UCSD-AML1 (cell line): ENCODE measurements around the gene TBX21.

Source experiments
- DNase-seq: peaks from one replicate; lab custom pipeline; 2025; ENCODE audit not compliant: unreplicated experiment; lab: John Stamatoyannopoulos, UW

The TBX21 gene, protein sequence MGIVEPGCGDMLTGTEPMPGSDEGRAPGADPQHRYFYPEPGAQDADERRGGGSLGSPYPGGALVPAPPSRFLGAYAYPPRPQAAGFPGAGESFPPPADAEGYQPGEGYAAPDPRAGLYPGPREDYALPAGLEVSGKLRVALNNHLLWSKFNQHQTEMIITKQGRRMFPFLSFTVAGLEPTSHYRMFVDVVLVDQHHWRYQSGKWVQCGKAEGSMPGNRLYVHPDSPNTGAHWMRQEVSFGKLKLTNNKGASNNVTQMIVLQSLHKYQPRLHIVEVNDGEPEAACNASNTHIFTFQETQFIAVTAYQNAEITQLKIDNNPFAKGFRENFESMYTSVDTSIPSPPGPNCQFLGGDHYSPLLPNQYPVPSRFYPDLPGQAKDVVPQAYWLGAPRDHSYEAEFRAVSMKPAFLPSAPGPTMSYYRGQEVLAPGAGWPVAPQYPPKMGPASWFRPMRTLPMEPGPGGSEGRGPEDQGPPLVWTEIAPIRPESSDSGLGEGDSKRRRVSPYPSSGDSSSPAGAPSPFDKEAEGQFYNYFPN

DNA sequence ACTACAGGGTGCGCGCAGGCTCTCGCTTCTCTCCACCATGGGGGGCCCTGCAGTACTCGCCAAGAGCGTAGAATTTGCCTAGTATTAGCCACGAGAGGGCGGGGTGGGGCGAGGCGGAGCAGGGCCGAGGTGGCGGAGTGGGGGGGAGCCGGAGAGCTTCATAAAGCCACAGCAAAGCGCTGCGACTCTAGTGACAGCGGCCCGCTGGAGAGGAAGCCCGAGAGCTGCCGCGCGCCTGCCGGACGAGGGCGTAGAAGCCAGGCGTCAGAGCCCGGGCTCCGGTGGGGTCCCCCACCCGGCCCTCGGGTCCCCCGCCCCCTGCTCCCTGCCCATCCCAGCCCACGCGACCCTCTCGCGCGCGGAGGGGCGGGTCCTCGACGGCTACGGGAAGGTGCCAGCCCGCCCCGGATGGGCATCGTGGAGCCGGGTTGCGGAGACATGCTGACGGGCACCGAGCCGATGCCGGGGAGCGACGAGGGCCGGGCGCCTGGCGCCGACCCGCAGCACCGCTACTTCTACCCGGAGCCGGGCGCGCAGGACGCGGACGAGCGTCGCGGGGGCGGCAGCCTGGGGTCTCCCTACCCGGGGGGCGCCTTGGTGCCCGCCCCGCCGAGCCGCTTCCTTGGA, at the start of gene TBX21:
TSS of gene TBX21 (plus strand) at position 190 of the 627 bp plus-strand sequence. CDS start at position 409, 219 bp downstream.
- DNase-seq = peak; percentile 81

GRCh38 chr17:47684025-47684424, 49.0 kb upstream of the TBX21 start:
- no peak for DNase-seq

DNA sequence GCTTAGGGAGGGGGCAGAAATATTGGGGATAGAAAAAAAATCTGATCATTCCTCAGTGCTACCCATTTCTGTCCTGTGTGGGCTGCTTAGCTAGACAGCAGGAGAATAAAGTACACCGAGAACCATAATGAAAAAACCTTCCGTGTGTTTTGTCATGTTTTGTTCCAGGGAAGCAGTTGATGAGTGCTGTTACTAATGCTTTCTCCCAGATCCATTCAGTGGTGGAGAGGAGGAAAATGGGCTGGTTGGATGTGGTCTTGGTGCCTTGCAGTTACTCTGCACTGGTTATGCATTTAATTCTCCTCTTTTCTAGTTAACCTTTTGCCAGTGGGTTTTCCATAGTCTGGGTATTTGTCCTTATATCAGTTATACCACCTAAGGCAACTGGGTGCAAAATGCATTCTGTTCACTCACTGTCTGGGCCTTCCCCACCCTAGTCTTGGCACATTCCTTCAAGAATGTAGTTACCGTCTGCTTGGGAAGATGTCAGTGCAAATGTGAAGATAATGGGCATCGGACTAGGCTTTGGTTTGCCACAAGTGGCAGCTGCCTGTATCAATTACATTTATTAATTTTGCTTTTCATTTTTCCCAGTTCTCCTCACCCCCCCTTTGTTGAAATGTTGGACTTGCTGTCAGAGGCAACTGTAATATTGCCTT, 48.4 kb upstream of the TBX21 start:
- no peak for DNase-seq

DNA sequence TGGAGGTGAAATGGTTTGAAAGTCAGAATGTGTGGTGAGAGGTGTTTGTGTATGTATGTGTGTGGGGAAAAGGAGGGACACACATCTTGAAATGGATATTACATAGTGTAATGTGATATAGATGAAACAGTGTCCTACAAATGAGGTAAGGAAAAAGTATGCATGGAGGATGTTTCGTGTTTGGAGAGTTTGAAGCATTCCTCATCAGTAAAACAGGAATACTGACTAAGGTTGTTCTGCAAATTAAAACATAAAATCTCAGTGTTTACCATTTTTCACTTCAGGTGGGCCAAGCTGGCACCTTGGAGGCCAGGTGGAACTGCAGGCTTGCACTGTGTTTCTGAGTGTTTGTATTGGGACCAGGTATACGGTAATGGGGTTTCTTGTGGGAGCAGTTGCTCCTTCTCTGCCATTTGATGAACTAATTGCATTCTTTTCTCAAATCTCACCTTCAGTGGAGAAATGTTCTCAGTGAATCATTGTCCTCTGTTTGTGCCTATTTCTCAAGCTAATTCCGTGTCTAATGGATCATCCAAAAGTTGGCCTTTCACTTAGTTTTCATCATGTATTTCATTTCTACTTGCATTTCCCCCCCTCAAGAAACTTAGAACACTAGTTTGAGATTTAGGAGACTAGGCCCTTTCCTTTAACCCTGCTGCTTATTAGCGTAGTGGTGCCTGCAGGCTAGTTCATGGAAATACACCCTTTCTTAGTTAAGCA, 47.3 kb upstream of the TBX21 start:
- no peak for DNase-seq

DNA sequence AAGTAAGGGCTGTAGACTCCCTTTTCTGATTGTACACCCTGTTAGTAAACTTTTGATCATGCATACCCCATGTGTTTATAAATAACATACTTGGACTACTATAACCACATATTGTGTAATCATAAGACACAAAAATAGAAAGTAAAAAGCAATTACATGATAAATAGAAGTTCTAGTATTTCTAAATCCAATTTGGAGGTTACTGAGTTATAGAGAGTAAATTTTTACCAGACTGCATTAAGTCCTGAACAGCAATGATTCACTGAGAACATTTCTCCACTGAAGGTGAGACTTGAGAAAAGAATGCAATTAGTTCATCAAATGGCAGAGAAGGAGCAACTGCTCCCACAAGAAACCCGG, 46.8 kb upstream of the TBX21 start:
- no peak for DNase-seq

DNA sequence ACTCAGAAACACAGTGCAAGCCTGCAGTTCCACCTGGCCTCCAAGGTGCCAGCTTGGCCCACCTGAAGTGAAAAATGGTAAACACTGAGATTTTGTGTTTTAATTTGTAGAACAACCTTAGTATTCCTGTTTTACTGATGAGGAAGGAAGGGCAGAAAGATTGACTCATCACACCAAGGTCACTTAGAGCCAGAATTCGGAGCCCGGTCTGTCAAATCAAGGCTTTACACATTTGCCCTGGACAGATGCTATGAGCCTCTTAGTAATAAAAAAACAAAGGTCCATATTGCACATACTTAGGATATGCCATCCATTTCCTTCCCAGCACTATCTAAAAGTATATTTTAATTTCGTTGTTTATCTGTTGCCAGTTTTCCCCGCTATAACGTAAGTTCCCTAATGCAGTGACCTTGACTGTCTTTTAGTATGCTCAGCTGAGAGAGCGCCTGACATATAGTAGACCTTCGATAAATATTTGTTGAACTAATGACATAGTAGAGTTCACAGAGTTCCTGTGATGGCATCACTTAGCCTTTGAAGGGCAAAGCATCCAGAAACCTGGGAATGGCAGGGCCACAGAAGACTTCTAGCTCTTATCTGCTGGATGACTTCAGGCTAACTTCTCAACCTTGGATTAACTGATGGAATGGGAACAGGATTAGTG, 46.2 kb upstream of the TBX21 start:
- no peak for DNase-seq

- no peak for DNase-seq
These were observed 45.7 kb upstream of the TBX21 start for GRCh38 chr17:47687328-47687690.

GRCh38 chr17:47687748-47688147, 45.3 kb upstream of the TBX21 start:
- DNase-seq = no peak

GRCh38 chr17:47690121-47690520, 42.9 kb upstream of the TBX21 start:
- no peak for DNase-seq

- no peak for DNase-seq
These were observed 40.7 kb upstream of the TBX21 start for GRCh38 chr17:47692137-47692894.

- DNase-seq = no peak
These were observed 39.9 kb upstream of the TBX21 start for GRCh38 chr17:47692895-47693730.

DNA sequence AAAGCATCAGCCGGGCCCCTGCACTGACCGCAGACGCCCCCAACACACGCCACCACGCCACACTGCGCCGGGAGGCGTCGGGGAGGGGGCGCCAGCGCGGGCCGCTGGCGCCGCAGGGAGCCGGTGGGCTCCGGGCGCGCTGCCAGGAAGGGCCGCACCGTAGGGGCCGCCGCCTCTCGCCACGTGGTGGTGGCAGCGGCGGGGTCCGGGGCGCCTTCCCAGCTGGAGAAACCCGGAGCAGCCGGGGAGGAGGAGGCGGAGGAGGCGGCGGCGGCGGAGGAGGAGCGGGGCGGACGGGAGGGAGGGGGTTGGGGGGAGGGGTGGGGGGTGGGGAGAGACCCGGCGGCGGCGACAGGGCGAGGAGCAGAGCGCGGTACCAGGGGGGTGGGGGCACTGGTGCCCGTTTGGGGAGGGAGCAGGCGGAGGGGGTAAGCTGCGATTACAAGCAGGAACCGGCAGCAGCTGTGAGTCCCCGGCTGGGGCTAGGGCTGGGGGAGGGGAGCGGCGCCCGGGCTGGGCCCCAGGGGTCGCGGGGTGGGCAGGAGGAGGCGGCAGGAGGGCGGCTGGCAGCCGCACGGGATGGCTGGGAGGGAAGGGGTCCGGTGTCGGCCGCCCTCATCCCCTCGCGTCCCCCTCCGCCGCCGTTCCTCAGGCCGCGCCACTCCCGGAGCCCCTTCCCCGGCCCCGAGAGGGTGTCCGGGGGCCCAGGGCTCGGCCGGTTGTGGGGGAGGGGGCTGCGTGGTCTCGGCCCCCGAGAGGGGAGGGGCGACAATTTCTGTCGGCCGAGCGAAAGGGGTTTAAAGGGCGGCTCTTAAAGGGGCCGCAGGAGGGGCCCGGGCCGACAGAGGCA, 39.1 kb upstream of the TBX21 start, which contains the start of gene TBKBP1:
TSS of gene TBKBP1 (plus strand) at position 431 of the 850 bp plus-strand sequence. CDS start 1,952 bp downstream, outside the sequence.
- DNase-seq = peak; percentile 85

DNA sequence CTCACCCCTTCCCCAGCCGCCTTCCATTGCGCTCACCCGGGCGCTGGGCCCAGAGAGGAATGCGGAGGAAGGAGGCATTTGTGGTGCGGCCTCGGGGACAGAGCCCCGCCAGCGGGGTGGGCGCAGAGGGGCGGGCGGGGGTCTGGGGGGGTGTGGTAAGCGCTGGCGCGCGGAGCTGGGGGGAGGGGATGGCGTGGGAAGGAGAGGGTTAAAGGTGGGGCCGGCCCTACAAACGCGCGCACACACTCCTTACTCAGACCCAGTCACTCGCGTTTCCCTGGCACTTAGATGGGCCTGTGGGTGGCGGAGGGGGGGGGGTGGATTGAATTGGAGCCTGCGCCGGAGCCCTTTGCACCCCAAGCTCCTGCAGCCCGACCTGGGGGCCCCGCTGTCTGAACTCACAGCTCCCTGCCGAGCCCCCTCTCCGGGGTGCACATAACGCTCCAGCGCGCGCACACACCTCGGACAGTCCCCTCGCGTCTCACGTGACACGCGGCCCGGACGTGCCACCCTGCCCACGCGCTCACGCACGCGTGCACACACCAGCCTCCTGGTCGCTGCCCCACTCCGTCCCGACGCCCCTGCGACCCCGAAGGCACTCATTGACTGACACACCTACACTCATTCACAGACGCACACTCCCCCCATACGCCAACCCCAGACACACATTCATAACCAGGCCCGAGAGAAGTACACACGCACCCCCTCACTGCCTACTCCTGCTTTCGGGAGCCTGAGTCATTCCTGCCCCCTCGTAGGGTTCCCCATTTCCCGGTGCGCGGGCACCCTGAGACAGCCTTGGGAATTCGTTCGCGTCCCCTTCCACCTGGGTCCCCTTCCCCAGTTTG, 38.2 kb upstream of the TBX21 start:
- peak; percentile 89 for DNase-seq

DNA sequence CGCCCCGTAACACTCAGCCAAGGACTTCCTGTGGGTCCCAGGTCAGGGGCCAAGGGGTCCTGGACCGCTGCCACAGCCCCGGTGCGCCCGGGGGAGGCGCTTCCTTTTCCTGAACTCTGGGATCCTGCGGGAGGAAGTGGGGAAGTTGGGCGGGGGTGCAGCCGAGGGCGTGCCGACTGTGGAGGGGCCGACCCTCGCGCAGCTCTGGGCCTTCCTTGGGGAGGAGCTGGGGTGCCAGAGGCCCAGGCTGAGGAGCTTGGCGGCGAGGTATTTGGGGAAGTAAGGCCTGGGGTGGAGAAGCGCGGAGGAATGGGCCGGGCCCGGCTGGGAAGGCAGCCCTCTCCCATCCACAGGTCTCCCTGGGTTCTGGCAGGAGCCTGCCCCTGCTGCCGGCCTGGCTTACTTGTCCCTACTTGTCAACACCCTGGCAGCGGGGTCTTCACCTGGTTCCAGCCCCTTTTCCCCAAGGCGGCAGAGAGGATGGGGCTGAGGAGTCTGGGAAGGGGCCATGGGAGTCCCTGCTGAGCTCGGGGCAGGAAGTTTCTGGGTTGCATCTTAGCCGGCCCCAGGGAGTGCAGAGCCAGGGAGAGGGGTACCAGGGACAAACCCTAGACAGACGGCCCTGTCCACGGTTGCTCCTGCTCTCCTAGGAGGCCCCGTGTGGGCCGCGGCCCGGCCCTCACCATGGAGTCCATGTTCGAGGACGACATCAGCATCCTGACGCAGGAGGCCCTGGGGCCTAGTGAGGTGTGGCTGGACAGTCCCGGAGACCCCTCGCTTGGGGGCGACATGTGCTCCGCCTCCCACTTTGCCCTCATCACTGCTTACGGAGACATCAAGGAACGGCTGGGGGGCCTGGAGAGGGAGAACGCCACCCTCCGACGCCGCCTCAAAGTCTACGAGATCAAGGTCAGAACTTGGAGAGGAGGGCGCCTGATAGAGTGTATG, 37.3 kb upstream of the TBX21 start:
- peak; percentile 95 for DNase-seq

DNA sequence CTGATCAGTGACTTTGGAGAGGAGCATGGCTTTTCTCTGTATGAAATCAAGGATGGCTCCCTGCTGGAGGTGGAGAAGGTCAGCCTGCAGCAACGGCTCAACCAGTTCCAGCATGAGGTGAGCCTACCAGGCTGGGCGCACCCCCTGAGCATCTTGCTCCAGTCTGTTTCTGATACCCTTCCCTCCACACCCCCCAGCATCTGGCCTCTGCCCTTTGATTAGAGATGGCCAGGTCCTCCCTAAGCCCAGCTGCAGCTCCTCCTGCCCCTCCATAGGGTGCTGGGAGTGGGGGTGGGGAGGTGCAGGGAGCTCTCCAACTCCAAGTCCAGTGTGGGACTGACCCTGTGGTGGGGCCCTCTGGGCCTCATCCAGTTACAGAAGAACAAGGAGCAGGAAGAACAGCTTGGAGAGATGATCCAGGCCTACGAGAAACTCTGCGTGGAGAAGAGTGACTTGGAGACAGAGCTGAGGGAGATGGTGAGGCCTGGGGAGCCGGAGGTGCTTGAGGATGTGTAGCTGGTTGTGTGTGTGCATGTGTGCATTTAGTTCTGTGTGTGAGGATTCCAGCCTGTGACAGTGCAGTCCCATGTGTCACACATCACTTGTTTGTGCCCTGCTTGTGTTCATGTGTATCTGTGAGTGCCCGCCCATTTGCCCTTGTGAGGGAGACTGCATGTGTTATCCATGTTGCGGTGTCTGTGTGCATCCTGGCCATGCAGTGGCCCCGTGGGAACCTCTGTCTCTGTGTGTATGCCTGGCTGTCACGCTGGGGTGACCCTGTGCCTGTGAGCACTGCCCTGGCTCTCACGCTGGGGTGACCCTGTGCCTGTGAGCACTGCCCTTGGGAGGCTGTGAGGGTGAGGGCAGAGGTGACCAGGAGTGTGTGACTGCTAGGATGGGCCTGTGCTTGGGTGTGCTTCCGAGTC, 36.1 kb upstream of the TBX21 start:
- DNase-seq = no peak
